Right lobe of liver (tissue), 6 donors: ENCODE measurements around the gene ANKS4B. TPM values are rescaled to one million over a fixed set of nuclear protein-coding genes. Genes with fewer than 3 reads are reported as not detected.

Source experiments
- ATAC-seq, 4 donors: fragments of 200-7000 bp; cut with Tn5 transposase; one replicate each; pipeline ENCODE4 v1.9.1; 2020; ENCODE audit warnings: mild to moderate bottlenecking in 4 of 4, moderate library complexity in 4 of 4
- DNase-seq, 3 donors: peaks; one replicate each; pipeline ENCODE4 v3.0.0-alpha.2; 2020
- H3K27ac ChIP-seq, 3 donors: fragments of 200-600 bp; one replicate each; pipeline ENCODE4 v1.8.0; 2022
- H3K27me3 ChIP-seq, 2 donors: fragments of 200-600 bp; one replicate each; pipeline ENCODE4 v1.8.0; 2022
- H3K36me3 ChIP-seq, 4 donors: fragments of 200-600 bp; sonication (generic) in 1 of 4; one replicate each; pipeline versions ENCODE4 v1.5.1 to v1.8.0; 2017 to 2022; ENCODE audit warnings: control low read depth in 1 of 4
- H3K4me1 ChIP-seq, 4 donors: fragments of 200-600 bp; sonication (generic) in 1 of 4; one replicate each; pipeline versions ENCODE4 v1.5.1 to v1.8.0; 2017 to 2022; ENCODE audit warnings: control low read depth in 1 of 4
- H3K4me3 ChIP-seq, 3 donors: fragments of 200-600 bp; one replicate each; pipeline ENCODE4 v1.8.0; 2022
- H3K9me3 ChIP-seq, 4 donors: fragments of 200-600 bp; sonication (generic) in 1 of 4; one replicate each; pipeline versions ENCODE4 v1.5.1 to v1.8.0; 2017 to 2022; ENCODE audit warnings: control low read depth in 1 of 4
- CTCF ChIP-seq, 4 donors: fragments of 200-600 bp in 3 of 4; fragments of 450-650 bp in 1 of 4; IDR thresholded peaks; one replicate each; pipeline versions ENCODE4 v1.5.1 to v1.8.0; 2016 to 2022; ENCODE audit warnings: antibody characterized with exemption in 4 of 4, mild to moderate bottlenecking in 2 of 4
- POLR2A ChIP-seq: fragments of 450-650 bp; IDR thresholded peaks from one replicate; pipeline ENCODE4 v1.6.1; 2017; ENCODE audit warnings: antibody characterized with exemption, mild to moderate bottlenecking
- WGBS: methylation state at CpG from one replicate; pipeline ENCODE4 v1.1.6; 2018; ENCODE audit warnings: low coverage, low lambda C conversion rate; ENCODE audit not compliant: insufficient coverage; ENCODE audit errors: missing lambda C conversion rate; 5-methylcytosine and 5-hydroxymethylcytosine counted together
- intact Hi-C, 2 donors: fragments of 100-400 bp; cut with DNase I; formaldehyde crosslinking; loops; one replicate each; pipeline versions ENCODE4 v1.11.2 to v1.14.1; 2022
- total RNA-seq, 6 experiments: library from RNA; depleted of rRNA in 2 of 6; stranded (reverse); fragments of >200 nt in 2 of 6; fragmentation: NEBNext Ultra II Directional in 3 of 6; extraction: Animal tissue kit (Norgen Biotek cat#: 25700) in 3 of 6; gene quantifications; one replicate each; pipeline versions ENCODE4 v1.1.0 to v1.2.4, GENCODE V29; 2016 to 2023
- donor health status: DM: no; HTN: yes; CAD: no.
- donor health status: DM: no; HTN: no; CAD: no.
- donor health status: DM: no; HTN: no; CAD: no.
- donor health status: DM: no; HTN: yes; CAD: no.
- donor health status: DM: no; HTN: yes; CAD: no.

ANKS4B gene
- total RNA-seq, 6 experiments from 2014 or later = 10.0 to 16.3 (median 11.4) TPM

DNA sequence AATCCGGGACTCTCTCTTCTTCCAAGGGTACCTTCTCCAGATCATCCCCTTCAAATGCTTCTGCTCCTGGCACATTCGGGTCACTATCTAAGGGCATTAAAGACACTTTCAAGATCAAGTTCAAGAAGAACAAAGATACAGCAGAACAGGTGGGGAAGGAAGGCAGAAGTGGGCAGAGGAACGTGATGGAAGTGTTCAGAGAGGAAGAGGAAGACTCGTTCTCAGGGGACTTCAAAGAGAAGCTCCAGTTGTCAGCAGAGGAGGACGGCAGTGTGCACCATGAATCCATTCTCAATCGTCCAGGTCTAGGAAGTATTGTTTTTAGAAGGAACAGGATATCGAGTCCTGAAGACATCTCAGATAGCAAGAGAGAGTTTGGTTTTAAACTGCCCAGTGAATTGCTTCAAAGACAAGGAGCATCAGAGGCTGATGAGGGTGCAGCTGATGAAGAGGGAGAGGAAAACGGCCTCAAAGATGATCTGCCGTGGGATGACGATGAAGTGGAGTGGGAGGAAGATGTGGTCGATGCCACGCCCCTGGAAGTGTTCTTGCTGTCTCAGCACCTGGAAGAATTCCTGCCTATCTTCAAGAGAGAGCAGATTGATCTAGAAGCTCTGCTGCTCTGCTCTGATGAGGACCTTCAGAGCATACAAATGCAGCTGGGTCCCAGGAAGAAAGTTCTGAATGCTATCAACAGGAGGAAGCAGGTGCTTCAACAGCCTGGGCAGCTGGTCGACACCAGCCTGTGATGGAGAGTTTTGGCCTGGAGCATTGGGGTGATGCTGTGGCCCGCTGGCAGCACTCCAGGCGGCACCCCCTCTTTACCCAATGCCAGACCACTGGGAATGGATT is 16.8 kb downstream of the ANKS4B start:
- H3K27ac ChIP-seq = no peak overlapping the region
- H3K4me1 ChIP-seq = peaks cover 0 to 15% (median 2%) of the 10 kb centered on the region in 4 donors
- H3K36me3 ChIP-seq = peaks cover 0 to 18% (median 9%) of the 10 kb centered on the region in 4 donors
- no peak overlapping the region for H3K4me3 ChIP-seq
- DNase-seq (no peak), ATAC-seq (no peak)
- WGBS = 70% methylated on average over 10 of the region's 15 CpGs
- intact Hi-C loops = no loop called here
- H3K9me3 ChIP-seq = no peaks in the 10 kb centered on the region
- TF ChIP-seq POLR2A = no peak
- no peak for TF ChIP-seq CTCF (IDR thresholded peaks at IDR 0.05)
- H3K27me3 ChIP-seq = no peaks in the 10 kb centered on the region

DNA sequence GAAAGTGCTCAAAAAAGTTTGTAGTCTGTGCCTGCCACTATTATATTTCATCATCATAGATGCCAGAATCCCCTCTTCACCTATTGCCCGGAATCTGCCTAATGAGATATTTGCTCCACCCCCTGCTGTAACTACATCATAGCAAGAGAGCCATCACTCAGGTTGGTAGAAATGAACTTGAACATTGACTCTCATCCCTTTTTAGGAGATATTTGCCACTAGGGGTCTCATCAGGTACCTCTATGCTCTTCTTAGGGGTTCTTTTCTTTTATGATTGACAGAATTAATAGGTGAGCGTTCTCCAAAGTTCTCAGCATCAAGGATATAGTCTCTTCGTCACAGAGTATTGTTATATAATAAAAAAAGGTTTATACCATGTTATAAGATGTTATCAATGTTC is 20.0 kb downstream of the ANKS4B start:
- Histone ChIP-seq H3K36me3 (peaks cover 0 to 18% (median 9%) of the 10 kb centered on the region in 4 donors), H3K4me1 (peaks cover 0 to under 1% (median 0%) of the 10 kb centered on the region in 4 donors), H3K9me3 (no peaks in the 10 kb centered on the region), H3K27me3 (no peaks in the 10 kb centered on the region), H3K4me3 (no peak overlapping the region), H3K27ac (no peak overlapping the region)
- no peak for ATAC-seq
- no peak for TF ChIP-seq POLR2A
- TF ChIP-seq CTCF (IDR thresholded peaks at IDR 0.05) = no peak
- DNase-seq = no peak
- WGBS = 84% methylated on average over 3 of the region's 3 CpGs
- intact Hi-C loops = no loop called here

- DNase-seq (no peak), ATAC-seq (no peak)
- WGBS = 76% methylated on average over 2 of the region's 2 CpGs
- intact Hi-C loops = no loop called here
- Histone ChIP-seq H3K36me3 (no peaks in the 10 kb centered on the region), H3K9me3 (no peaks in the 10 kb centered on the region), H3K4me1 (peaks cover 0 to 27% (median 13%) of the 10 kb centered on the region in 4 donors), H3K27ac (no peak overlapping the region), H3K27me3 (no peaks in the 10 kb centered on the region), H3K4me3 (no peak overlapping the region)
- no peak for TF ChIP-seq CTCF (IDR thresholded peaks at IDR 0.05)
- no peak for TF ChIP-seq POLR2A
These were observed 23.1 kb downstream of the ANKS4B start for GRCh38 chr16:21256636-21257035.

DNA sequence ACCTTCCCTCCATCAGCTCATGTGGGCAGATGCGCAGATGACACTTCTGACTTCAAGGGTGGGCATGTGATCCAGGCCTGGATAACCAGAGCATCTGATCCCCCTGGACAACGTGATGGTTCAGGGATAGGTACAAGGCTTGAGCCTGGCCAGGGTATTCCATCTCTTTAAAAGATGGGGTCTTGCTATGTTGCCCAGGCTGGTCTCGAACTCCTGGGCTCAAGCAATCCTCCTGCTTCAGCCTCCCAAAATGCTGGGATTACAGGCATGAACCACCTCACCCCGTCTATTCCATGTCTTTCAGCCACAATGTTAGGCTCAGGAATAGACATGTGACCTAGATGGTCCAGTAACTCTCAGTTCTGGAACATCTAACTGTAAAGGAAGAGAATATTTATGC is 23.8 kb downstream of the ANKS4B start:
- DNase-seq (no peak), ATAC-seq (no peak)
- TF ChIP-seq POLR2A (no peak), CTCF (IDR thresholded peaks at IDR 0.05) (no peak)
- WGBS = 83% methylated on average over 4 of the region's 4 CpGs
- Histone ChIP-seq H3K9me3 (no peaks in the 10 kb centered on the region), H3K4me1 (peaks cover 0 to 33% (median 18%) of the 10 kb centered on the region in 4 donors), H3K36me3 (no peaks in the 10 kb centered on the region), H3K27me3 (no peaks in the 10 kb centered on the region), H3K27ac (no peak overlapping the region), H3K4me3 (no peak overlapping the region)
- intact Hi-C loops = no loop called here
